Measurements from ENCODE around the gene TGM3.

- TF ChIP-seq CTCF (optimal IDR thresholded peaks at IDR 0.05 in 1 of 3, IDR thresholded peaks at IDR 0.05 in 1 of 3, conservative IDR thresholded peaks at IDR 0.05 in 1 of 3; ENCODE audit: extremely low read depth in 1 of 3, insufficient read depth in 2 of 3, low read length in 3 of 3), result no peak
- TF ChIP-seq EZH2 (IDR thresholded peaks at IDR 0.05; ENCODE audit: low read length), result no peak
These were observed 15.5 kb downstream of the TGM3 start for GRCh38 chr20:2311329-2311728.
